ENCODE results near the gene CISD1. TPM values are rescaled to one million over a fixed set of nuclear protein-coding genes. Genes with fewer than 3 reads are reported as not detected.

The CISD1 gene
- polyA plus RNA-seq, 3 donors = 5.4 to 29.4 (median 24.9) TPM

DNA sequence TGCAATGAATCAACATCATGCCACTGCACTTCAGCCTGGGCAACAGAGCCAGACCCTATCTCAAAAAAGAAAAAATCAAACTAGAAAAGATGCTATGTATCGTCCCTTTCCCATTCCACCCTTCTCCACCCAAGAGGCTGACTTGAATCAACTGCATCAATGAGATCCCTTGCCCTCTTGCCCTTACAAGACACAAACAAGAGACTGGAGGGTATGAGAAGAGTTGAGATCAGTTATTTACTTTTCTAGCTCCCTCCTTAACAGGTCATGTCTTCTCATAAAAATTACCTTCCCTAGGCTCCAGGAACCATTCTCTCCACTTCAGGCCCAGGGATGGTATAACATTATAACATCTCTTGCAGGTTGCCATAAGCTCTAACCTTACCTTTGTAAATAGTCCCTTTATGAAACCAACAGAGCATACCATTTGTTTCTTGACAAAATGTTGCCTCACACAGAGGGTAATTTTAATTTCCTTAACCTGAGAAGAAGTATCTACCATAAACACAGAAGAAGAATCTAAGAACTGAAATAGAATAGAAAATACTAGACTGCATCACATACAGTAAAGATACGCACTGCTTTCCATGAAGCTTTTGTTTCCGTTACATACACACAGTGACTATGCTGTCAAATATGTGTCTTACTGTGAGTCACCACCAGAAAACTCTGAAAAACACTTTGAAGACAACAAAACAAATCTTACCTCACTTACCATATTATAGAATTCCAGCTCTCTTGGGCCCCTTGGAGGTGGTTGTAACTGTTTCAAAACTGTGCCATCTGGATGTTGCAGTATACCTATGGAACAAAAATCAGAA lies 31.7 kb upstream of the CISD1 start:
- WGBS (ENCODE audit: insufficient coverage) = 100% methylated on average over 1 of the region's 3 CpGs
- H3K9me3 ChIP-seq (replicated peaks in 1 of 2; ENCODE audit: control insufficient read depth in 1 of 2, insufficient read depth in 1 of 2, low read length in 2 of 2) = no peaks in the 10 kb centered on the region
- H4K20me1 ChIP-seq (ENCODE audit: insufficient read depth, low read length) = peaks cover 72% of the 10 kb centered on the region
- no peak overlapping the region for H3K4me2 ChIP-seq (replicated peaks; ENCODE audit: extremely low read depth, low read length, poor library complexity, severe bottlenecking)
- intact Hi-C loops (cut with micrococcal nuclease) = no loop called here
- H3K27ac ChIP-seq (ENCODE audit: low read depth in 1 of 2, low read length in 2 of 2) = no peak overlapping the region
- Mint-ChIP-seq H3K27me3 (ENCODE audit: low read depth in 3 of 3) (no peaks in the 10 kb centered on the region), H3K4me3 (no peak overlapping the region), H3K9me3 (peaks cover under 1 to 11% (median 3%) of the 10 kb centered on the region in 7 donors), H3K27ac (peak overlapping the region in 2 of 7 donors; percentile 32 to 38), H3K36me3 (peaks cover 54 to 55% of the 10 kb centered on the region in 2 donors), H3K4me1 (peaks cover 20% of the 10 kb centered on the region)
- H2AFZ ChIP-seq (ENCODE audit: insufficient read depth, low read depth, low read length, poor library complexity, severe bottlenecking) = no peak overlapping the region
- H3K9ac ChIP-seq (ENCODE audit: insufficient read depth, low read length, poor library complexity, severe bottlenecking) = no peak overlapping the region
- no peaks in the 10 kb centered on the region for H3K4me1 ChIP-seq (ENCODE audit: control insufficient read depth in 1 of 2, insufficient read depth in 2 of 2, low read length in 2 of 2)
- no peak for DNase-seq
- no peaks in the 10 kb centered on the region for H3K27me3 ChIP-seq (ENCODE audit: control insufficient read depth in 2 of 2, insufficient read depth in 2 of 2, low read length in 2 of 2)
- H3K79me2 ChIP-seq (ENCODE audit: insufficient read depth, low read length) = peaks cover 53% of the 10 kb centered on the region
- H3K36me3 ChIP-seq (replicated peaks in 1 of 2; ENCODE audit: control insufficient read depth in 1 of 2, insufficient read depth in 2 of 2, low read length in 2 of 2) = peaks cover 24 to 32% of the 10 kb centered on the region in 2 donors
- TF ChIP-seq, protein P1, sequence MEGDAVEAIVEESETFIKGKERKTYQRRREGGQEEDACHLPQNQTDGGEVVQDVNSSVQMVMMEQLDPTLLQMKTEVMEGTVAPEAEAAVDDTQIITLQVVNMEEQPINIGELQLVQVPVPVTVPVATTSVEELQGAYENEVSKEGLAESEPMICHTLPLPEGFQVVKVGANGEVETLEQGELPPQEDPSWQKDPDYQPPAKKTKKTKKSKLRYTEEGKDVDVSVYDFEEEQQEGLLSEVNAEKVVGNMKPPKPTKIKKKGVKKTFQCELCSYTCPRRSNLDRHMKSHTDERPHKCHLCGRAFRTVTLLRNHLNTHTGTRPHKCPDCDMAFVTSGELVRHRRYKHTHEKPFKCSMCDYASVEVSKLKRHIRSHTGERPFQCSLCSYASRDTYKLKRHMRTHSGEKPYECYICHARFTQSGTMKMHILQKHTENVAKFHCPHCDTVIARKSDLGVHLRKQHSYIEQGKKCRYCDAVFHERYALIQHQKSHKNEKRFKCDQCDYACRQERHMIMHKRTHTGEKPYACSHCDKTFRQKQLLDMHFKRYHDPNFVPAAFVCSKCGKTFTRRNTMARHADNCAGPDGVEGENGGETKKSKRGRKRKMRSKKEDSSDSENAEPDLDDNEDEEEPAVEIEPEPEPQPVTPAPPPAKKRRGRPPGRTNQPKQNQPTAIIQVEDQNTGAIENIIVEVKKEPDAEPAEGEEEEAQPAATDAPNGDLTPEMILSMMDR (IDR thresholded peaks at IDR 0.05) = no peak
- no peak overlapping the region for H3K4me3 ChIP-seq (replicated peaks in 1 of 3; ENCODE audit: low read depth in 2 of 3, low read length in 3 of 3)

- peaks cover 0 to 9% of the 10 kb centered on the region in 2 donors for H3K9me3 ChIP-seq (replicated peaks in 1 of 2; ENCODE audit: control insufficient read depth in 1 of 2, insufficient read depth in 1 of 2, low read length in 2 of 2)
- no CpG with 5 or more reads among the region's 5 CpGs for WGBS (ENCODE audit: insufficient coverage)
- no peak overlapping the region for H3K27ac ChIP-seq (ENCODE audit: low read depth in 1 of 2, low read length in 2 of 2)
- peaks cover 69% of the 10 kb centered on the region for H3K79me2 ChIP-seq (ENCODE audit: insufficient read depth, low read length)
- no peak overlapping the region for H3K4me2 ChIP-seq (replicated peaks; ENCODE audit: extremely low read depth, low read length, poor library complexity, severe bottlenecking)
- no peak for DNase-seq
- H3K9me3 Mint-ChIP-seq = peaks cover 5 to 16% (median 9%) of the 10 kb centered on the region in 7 donors
- H3K27ac Mint-ChIP-seq = peak overlapping the region in 2 of 7 donors; percentile 27 to 46
- peaks cover 40% of the 10 kb centered on the region in 2 donors for H3K36me3 Mint-ChIP-seq
- H3K4me1 ChIP-seq (ENCODE audit: control insufficient read depth in 1 of 2, insufficient read depth in 2 of 2, low read length in 2 of 2) = no peaks in the 10 kb centered on the region
- H2AFZ ChIP-seq (ENCODE audit: insufficient read depth, low read depth, low read length, poor library complexity, severe bottlenecking) = no peak overlapping the region
- TF ChIP-seq, protein P1 (IDR thresholded peaks at IDR 0.05) = no peak
- H3K4me1 Mint-ChIP-seq = peaks cover 13% of the 10 kb centered on the region
- H3K4me3 ChIP-seq (replicated peaks in 1 of 3; ENCODE audit: low read depth in 2 of 3, low read length in 3 of 3) = no peak overlapping the region
- H3K36me3 ChIP-seq (replicated peaks in 1 of 2; ENCODE audit: control insufficient read depth in 1 of 2, insufficient read depth in 2 of 2, low read length in 2 of 2) = peaks cover 20 to 27% of the 10 kb centered on the region in 2 donors
- no peak overlapping the region for H3K9ac ChIP-seq (ENCODE audit: insufficient read depth, low read length, poor library complexity, severe bottlenecking)
- peaks cover 89% of the 10 kb centered on the region for H4K20me1 ChIP-seq (ENCODE audit: insufficient read depth, low read length)
- H3K4me3 Mint-ChIP-seq = no peak overlapping the region
- intact Hi-C loops (cut with micrococcal nuclease) = no loop called here
- no peaks in the 10 kb centered on the region for H3K27me3 ChIP-seq (ENCODE audit: control insufficient read depth in 2 of 2, insufficient read depth in 2 of 2, low read length in 2 of 2)
- H3K27me3 Mint-ChIP-seq (ENCODE audit: low read depth in 3 of 3) = no peaks in the 10 kb centered on the region
Observed at GRCh38 chr10:58239561-58240169, 29.3 kb upstream of the CISD1 start.

All from CD14-positive monocyte (primary cell).